NCI-H748 (cell line): Measurements from ENCODE around the gene IL1R1.
"Not testable (repeated sequence)": the region's sequence is repeated elsewhere in the genome, so short reads cannot be mapped to it uniquely, and the experiment has no call there.

Source experiments
- DNase-seq: peaks from one replicate; lab custom pipeline; 2025; ENCODE audit not compliant: unreplicated experiment; lab: John Stamatoyannopoulos, UW

Gene IL1R1

GRCh38 chr2:102110596-102111334 lies 31.8 kb upstream of the IL1R1 start:
- DNase-seq: no peak

GRCh38 chr2:102111823-102112222 lies 30.7 kb upstream of the IL1R1 start:
- DNase-seq: no peak

GRCh38 chr2:102112271-102112670 lies 30.3 kb upstream of the IL1R1 start:
- no peak for DNase-seq

- DNase-seq: no peak
Observed at GRCh38 chr2:102112692-102113665, 29.6 kb upstream of the IL1R1 start.

GRCh38 chr2:102114290-102114721 lies 28.2 kb upstream of the IL1R1 start:
- DNase-seq: no peak

- no peak for DNase-seq
Observed at GRCh38 chr2:102114851-102115497, 27.6 kb upstream of the IL1R1 start.

- no peak for DNase-seq
Observed at GRCh38 chr2:102116630-102117471, 25.7 kb upstream of the IL1R1 start.

- no peak for DNase-seq
Observed at GRCh38 chr2:102117472-102117858, 25.1 kb upstream of the IL1R1 start.

- no peak for DNase-seq
Observed at GRCh38 chr2:102119255-102119654, 23.3 kb upstream of the IL1R1 start.

GRCh38 chr2:102120261-102120660 lies 22.3 kb upstream of the IL1R1 start:
- no peak for DNase-seq

GRCh38 chr2:102120701-102121159 lies 21.8 kb upstream of the IL1R1 start:
- peak; percentile 85 for DNase-seq

- DNase-seq: no peak
Observed at GRCh38 chr2:102122115-102122514, 20.4 kb upstream of the IL1R1 start.

- DNase-seq: no peak
Observed at GRCh38 chr2:102122909-102123308, 19.6 kb upstream of the IL1R1 start.

- not testable (repeated sequence) for DNase-seq
Observed at GRCh38 chr2:102124421-102124820, 18.1 kb upstream of the IL1R1 start.

- DNase-seq: no peak
Observed at GRCh38 chr2:102126169-102126568, 16.4 kb upstream of the IL1R1 start.

- DNase-seq: no peak
Observed at GRCh38 chr2:102126660-102127059, 15.9 kb upstream of the IL1R1 start.

- DNase-seq: no peak
Observed at GRCh38 chr2:102129082-102129481, 13.5 kb upstream of the IL1R1 start.

- DNase-seq: no peak
Observed at GRCh38 chr2:102129951-102130646, 12.4 kb upstream of the IL1R1 start.

- DNase-seq: no peak
Observed at GRCh38 chr2:102130647-102130991, 11.9 kb upstream of the IL1R1 start.

GRCh38 chr2:102131564-102131963 lies 11.0 kb upstream of the IL1R1 start:
- peak; percentile 7 for DNase-seq
